Neural cell (in vitro differentiated cells): ENCODE measurements around the gene ITFG1. TPM values are rescaled to one million over a fixed set of nuclear protein-coding genes. Genes with fewer than 3 reads are reported as not detected.

Experiments used
- H2AFZ ChIP-seq: fragments of 200-600, 300-800 bp; sonication (generic), shearing (Covaris generic); 2 replicates; pipeline ENCODE4 v1.6.0; 2014; ENCODE audit warnings: low read depth, mild to moderate bottlenecking, antibody characterized with exemption, low read length, moderate library complexity
- H3F3A ChIP-seq: fragments of 200-600 bp; shearing (Covaris generic); 2 replicates; pipeline ENCODE4 v1.6.1; 2016; ENCODE audit warnings: mild to moderate bottlenecking, moderate library complexity, mixed read lengths, antibody characterized with exemption, low read length; ENCODE audit not compliant: insufficient read depth, poor library complexity, severe bottlenecking
- H3K27ac ChIP-seq: fragments of 200-600, 300-800 bp; sonication (generic), shearing (Covaris generic); 2 replicates; pipeline ENCODE4 v1.5.1; 2014; ENCODE audit warnings: mild to moderate bottlenecking, low read length, moderate library complexity
- H3K27me3 ChIP-seq: fragments of 300-800, 200-600 bp; sonication (generic), shearing (Covaris generic); 2 replicates; pipeline ENCODE4 v1.6.0; 2014; ENCODE audit warnings: mild to moderate bottlenecking, low read depth, low read length, moderate library complexity; ENCODE audit not compliant: insufficient read depth
- H3K36me3 ChIP-seq: fragments of 300-800, 200-600 bp; sonication (generic), shearing (Covaris generic); 2 replicates; pipeline ENCODE4 v1.5.1; 2014; ENCODE audit warnings: mild to moderate bottlenecking, antibody characterized with exemption, low read length, moderate library complexity; ENCODE audit not compliant: insufficient read depth
- H3K4me2 ChIP-seq: fragments of 300-800, 200-600 bp; sonication (generic), shearing (Covaris generic); 2 replicates; pipeline ENCODE4 v1.6.0; 2014; ENCODE audit warnings: mild to moderate bottlenecking, low read length
- H3K4me3 ChIP-seq: fragments of 300-800, 200-600 bp; sonication (generic), shearing (Covaris generic); 2 replicates; pipeline ENCODE4 v1.5.1; 2014; ENCODE audit warnings: mild to moderate bottlenecking, low read length, moderate library complexity
- H3K79me2 ChIP-seq: fragments of 200-600 bp; shearing (Covaris generic); replicated peaks from 2 replicates; pipeline ENCODE4 v1.6.0; 2014; ENCODE audit warnings: mild to moderate bottlenecking, low read length, moderate library complexity; ENCODE audit not compliant: insufficient read depth
- H3K9ac ChIP-seq: fragments of 300-800, 200-600 bp; sonication (generic), shearing (Covaris generic); 2 replicates; pipeline ENCODE4 v1.6.1; 2016; ENCODE audit warnings: mild to moderate bottlenecking, low read length, mixed read lengths
- H3K9me2 ChIP-seq: fragments of 200-600 bp; shearing (Covaris generic); 2 replicates; pipeline ENCODE4 v1.6.1; 2016; ENCODE audit warnings: mild to moderate bottlenecking, low read length, mixed read lengths; ENCODE audit not compliant: insufficient read depth
- H3K9me3 ChIP-seq: fragments of 200-600, 300-800 bp; sonication (generic), shearing (Covaris generic); 2 replicates; pipeline ENCODE4 v1.6.1; 2016; ENCODE audit warnings: mild to moderate bottlenecking, mixed run types, low read length, moderate library complexity, mixed read lengths
- H4K20me1 ChIP-seq: fragments of 200-600 bp; shearing (Covaris generic); 2 replicates; pipeline ENCODE4 v1.6.1; 2016; ENCODE audit warnings: mild to moderate bottlenecking, mixed run types; ENCODE audit not compliant: insufficient read depth
- EP300 ChIP-seq: fragments of 450-650 bp; conservative IDR thresholded peaks from 2 replicates; pipeline ENCODE4 v1.6.1; 2014; ENCODE audit warnings: antibody characterized with exemption, mild to moderate bottlenecking, moderate library complexity; ENCODE audit not compliant: poor library complexity, severe bottlenecking
- EZH2 ChIP-seq: fragments of 200-600, 300-800 bp; shearing (Covaris generic), sonication (generic); IDR thresholded peaks from 2 replicates; pipeline ENCODE4 v1.6.1; 2014; ENCODE audit warnings: antibody characterized with exemption, low read length, borderline replicate concordance, mild to moderate bottlenecking; ENCODE audit not compliant: insufficient read depth, poor library complexity, severe bottlenecking
- MXI1 ChIP-seq: fragments of 450-650 bp; conservative IDR thresholded peaks from 2 replicates; pipeline ENCODE4 v1.6.1; 2014; ENCODE audit warnings: antibody characterized with exemption, mild to moderate bottlenecking; ENCODE audit not compliant: poor library complexity, severe bottlenecking
- POLR2AphosphoS5 ChIP-seq: IDR thresholded peaks from 2 replicates; pipeline ENCODE4 v1.6.1; 2012
- RAD21 ChIP-seq: fragments of 450-650 bp; conservative IDR thresholded peaks from 2 replicates; pipeline ENCODE4 v1.6.1; 2014; ENCODE audit warnings: antibody characterized with exemption, mild to moderate bottlenecking, moderate library complexity
- SMC3 ChIP-seq: fragments of 450-650 bp; conservative IDR thresholded peaks from 2 replicates; pipeline ENCODE4 v1.6.1; 2014; ENCODE audit warnings: antibody characterized with exemption, mild to moderate bottlenecking, moderate library complexity; ENCODE audit not compliant: poor library complexity
- TAF1 ChIP-seq: IDR thresholded peaks from 2 replicates; pipeline ENCODE4 v1.6.1; 2012; ENCODE audit warnings: low read depth
- polyA plus RNA-seq: library from polyadenylated mRNA; depleted of rRNA; stranded (reverse); fragments of >200 nt; gene quantifications from 2 replicates; pipeline ENCODE4 v1.2.3, GENCODE V29; 2014
- TF ChIP-seq, protein P1 (sequence below): IDR thresholded peaks from 2 replicates; pipeline ENCODE4 v1.6.1; 2012; ENCODE audit warnings: borderline replicate concordance
- TF ChIP-seq, protein P2 (sequence below): fragments of 450-650 bp; IDR thresholded peaks from 2 replicates; pipeline ENCODE4 v1.5.1; 2014; ENCODE audit warnings: antibody characterized with exemption, mild to moderate bottlenecking, moderate library complexity; ENCODE audit not compliant: poor library complexity, severe bottlenecking

Gene ITFG1
- polyA plus RNA-seq, 1 donor from 2014 or later, result 155 TPM

DNA sequence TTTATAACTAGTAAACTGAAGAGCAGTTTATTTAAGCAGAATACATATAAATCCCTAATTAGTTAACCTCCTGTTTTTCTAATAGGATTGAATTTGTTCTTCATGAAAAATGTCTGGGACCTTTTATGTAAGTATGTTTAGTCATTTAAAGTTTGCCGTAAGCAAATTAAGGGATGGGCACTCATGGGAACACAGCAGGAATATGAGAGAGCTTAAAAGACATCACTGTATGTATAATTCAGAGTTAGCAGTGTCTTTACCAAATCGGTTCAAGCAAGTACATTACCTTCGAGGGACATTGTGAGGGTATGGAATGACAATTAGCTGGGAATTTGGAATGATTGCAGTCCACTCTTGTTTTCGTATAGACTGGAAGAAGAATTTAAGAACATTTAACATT lies 299.4 kb downstream of the ITFG1 start:
- no peak overlapping the region for H3K4me2 ChIP-seq

DNA sequence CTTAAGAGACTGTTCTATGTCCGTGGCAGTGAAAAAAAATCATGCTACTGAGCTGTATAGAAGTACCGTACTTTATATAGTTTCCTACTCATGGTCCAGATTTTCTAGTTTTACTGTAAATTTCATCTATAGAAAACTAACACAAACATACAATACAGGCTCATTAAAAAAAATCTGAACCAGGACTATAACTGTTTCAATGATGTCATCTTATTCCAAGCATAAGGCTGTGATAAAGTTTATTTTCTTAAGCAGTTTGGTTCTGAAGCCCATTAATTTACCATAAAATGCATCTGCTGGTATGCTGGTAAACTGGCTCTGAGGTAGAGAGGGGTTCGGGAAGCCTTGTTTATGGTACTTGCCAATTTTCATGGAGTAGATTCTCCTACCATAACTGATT lies 300.4 kb downstream of the ITFG1 start:
- Histone ChIP-seq H3K9me2 (no peaks in the 10 kb centered on the region), H3K36me3 (peaks cover 5% of the 10 kb centered on the region), H3K4me3 (no peak overlapping the region), H3K27ac (no peak overlapping the region), H3K79me2 (no peaks in the 10 kb centered on the region), H3K27me3 (no peaks in the 10 kb centered on the region), H3K4me2 (no peak overlapping the region), H3K9ac (no peak overlapping the region), H3K9me3 (no peaks in the 10 kb centered on the region), H4K20me1 (no peaks in the 10 kb centered on the region), H2AFZ (no peak overlapping the region), H3F3A (no peaks in the 10 kb centered on the region)
- no peak for TF ChIP-seq TAF1
- no peak for TF ChIP-seq EP300
- TF ChIP-seq, protein P1, sequence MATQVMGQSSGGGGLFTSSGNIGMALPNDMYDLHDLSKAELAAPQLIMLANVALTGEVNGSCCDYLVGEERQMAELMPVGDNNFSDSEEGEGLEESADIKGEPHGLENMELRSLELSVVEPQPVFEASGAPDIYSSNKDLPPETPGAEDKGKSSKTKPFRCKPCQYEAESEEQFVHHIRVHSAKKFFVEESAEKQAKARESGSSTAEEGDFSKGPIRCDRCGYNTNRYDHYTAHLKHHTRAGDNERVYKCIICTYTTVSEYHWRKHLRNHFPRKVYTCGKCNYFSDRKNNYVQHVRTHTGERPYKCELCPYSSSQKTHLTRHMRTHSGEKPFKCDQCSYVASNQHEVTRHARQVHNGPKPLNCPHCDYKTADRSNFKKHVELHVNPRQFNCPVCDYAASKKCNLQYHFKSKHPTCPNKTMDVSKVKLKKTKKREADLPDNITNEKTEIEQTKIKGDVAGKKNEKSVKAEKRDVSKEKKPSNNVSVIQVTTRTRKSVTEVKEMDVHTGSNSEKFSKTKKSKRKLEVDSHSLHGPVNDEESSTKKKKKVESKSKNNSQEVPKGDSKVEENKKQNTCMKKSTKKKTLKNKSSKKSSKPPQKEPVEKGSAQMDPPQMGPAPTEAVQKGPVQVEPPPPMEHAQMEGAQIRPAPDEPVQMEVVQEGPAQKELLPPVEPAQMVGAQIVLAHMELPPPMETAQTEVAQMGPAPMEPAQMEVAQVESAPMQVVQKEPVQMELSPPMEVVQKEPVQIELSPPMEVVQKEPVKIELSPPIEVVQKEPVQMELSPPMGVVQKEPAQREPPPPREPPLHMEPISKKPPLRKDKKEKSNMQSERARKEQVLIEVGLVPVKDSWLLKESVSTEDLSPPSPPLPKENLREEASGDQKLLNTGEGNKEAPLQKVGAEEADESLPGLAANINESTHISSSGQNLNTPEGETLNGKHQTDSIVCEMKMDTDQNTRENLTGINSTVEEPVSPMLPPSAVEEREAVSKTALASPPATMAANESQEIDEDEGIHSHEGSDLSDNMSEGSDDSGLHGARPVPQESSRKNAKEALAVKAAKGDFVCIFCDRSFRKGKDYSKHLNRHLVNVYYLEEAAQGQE, result no peak
- no peak for TF ChIP-seq SMC3
- no peak for TF ChIP-seq MXI1
- no peak for TF ChIP-seq EZH2
- TF ChIP-seq, protein P2, sequence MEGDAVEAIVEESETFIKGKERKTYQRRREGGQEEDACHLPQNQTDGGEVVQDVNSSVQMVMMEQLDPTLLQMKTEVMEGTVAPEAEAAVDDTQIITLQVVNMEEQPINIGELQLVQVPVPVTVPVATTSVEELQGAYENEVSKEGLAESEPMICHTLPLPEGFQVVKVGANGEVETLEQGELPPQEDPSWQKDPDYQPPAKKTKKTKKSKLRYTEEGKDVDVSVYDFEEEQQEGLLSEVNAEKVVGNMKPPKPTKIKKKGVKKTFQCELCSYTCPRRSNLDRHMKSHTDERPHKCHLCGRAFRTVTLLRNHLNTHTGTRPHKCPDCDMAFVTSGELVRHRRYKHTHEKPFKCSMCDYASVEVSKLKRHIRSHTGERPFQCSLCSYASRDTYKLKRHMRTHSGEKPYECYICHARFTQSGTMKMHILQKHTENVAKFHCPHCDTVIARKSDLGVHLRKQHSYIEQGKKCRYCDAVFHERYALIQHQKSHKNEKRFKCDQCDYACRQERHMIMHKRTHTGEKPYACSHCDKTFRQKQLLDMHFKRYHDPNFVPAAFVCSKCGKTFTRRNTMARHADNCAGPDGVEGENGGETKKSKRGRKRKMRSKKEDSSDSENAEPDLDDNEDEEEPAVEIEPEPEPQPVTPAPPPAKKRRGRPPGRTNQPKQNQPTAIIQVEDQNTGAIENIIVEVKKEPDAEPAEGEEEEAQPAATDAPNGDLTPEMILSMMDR, result no peak
- TF ChIP-seq RAD21, result no peak
- TF ChIP-seq POLR2AphosphoS5, result no peak

More for the DNA sequence above, 299.4 kb downstream of the ITFG1 start:
- no peaks in the 10 kb centered on the region for H3K9me2 ChIP-seq
- TF ChIP-seq, protein P2, result no peak
- TF ChIP-seq TAF1, result no peak
- H3K36me3 ChIP-seq, result peaks cover 5% of the 10 kb centered on the region
- H3K27ac ChIP-seq, result no peak overlapping the region
- H2AFZ ChIP-seq, result no peak overlapping the region
- H3K4me3 ChIP-seq, result no peak overlapping the region
- no peaks in the 10 kb centered on the region for H4K20me1 ChIP-seq
- no peaks in the 10 kb centered on the region for H3K79me2 ChIP-seq
- H3K9me3 ChIP-seq, result no peaks in the 10 kb centered on the region
- H3F3A ChIP-seq, result no peaks in the 10 kb centered on the region
- H3K27me3 ChIP-seq, result no peaks in the 10 kb centered on the region
- no peak overlapping the region for H3K9ac ChIP-seq
